HUDEP-2 (cell line): Measurements from ENCODE around the gene APBB1IP.
"Not testable (repeated sequence)": the region's sequence is repeated elsewhere in the genome, so short reads cannot be mapped to it uniquely, and the experiment has no call there.

Source experiments
- DNase-seq, 76 experiments: peaks; one replicate each; lab custom pipeline; 2025; ENCODE audit not compliant: unreplicated experiment in 76 of 76; lab: John Stamatoyannopoulos, UW

APBB1IP gene

GRCh38 chr10:26503911-26504310 lies 65.8 kb downstream of the APBB1IP start:
- DNase-seq = peak in 5 of 76 experiments; percentile 6 to 29 (median 9)

DNA sequence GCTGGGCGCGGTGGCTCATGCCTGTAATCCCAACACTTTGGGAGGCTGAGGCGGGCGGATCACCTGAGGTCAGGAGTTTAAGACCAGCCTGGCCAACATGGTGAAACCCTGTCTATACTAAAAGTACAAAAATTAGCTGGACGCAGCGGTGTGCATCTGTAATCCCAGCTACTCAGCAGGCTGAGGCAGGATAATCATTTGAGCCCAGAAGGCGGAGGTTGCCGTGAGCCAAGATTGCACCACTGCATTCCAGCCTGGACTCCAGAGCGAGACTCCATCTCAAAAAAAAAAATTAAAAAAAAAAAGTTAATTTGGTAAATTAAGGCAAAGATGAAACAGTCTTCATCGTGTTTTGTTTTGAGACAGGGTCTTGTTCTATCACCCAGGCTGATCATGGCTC lies 66.3 kb downstream of the APBB1IP start:
- not testable (repeated sequence) for DNase-seq

GRCh38 chr10:26505491-26505890 lies 67.3 kb downstream of the APBB1IP start:
- no peak for DNase-seq

DNA sequence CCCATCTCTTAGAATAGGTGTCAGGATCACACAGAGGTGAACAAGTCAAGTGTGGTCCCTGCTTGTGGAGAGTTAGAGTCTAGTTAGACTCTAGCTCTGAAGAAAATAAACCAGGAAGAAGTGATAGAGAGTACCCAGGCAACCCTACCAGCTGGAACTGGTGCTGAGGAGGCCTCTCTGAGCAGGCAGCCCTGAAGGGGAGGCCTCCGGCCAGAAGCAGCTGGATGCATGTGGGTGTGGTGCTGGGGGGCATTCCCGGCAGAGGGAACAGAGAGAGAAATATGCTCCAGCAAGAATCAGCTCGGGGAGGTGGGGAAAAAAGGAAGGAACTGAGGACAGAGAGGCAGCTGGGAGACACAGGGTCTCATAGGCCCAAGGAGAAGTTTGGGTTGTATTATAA lies 68.6 kb downstream of the APBB1IP start:
- DNase-seq = no peak

GRCh38 chr10:26507441-26507840 lies 69.3 kb downstream of the APBB1IP start:
- no peak for DNase-seq

GRCh38 chr10:26508016-26508415 lies 69.9 kb downstream of the APBB1IP start:
- DNase-seq = no peak

- DNase-seq = no peak
Measured at GRCh38 chr10:26509307-26509706, 71.2 kb downstream of the APBB1IP start.

DNA sequence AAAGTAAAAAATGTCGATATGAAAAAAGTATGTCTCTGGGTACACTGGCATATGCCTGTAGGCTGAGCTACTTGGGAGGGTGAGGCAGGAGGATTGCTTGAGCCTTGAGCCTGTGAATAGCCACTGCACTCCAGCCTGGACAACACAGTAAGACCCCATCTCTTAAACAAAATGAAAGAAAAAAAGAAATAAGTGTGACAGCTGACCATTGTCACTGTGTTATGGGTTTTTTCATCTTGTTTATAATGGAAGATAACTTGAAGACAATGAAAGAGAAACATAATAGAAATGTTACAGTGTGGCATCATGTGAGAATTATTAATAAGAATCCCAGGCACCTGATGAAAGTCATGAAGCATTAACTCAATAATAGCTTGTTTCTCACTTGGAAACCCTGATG lies 75.0 kb downstream of the APBB1IP start:
- no peak for DNase-seq

DNA sequence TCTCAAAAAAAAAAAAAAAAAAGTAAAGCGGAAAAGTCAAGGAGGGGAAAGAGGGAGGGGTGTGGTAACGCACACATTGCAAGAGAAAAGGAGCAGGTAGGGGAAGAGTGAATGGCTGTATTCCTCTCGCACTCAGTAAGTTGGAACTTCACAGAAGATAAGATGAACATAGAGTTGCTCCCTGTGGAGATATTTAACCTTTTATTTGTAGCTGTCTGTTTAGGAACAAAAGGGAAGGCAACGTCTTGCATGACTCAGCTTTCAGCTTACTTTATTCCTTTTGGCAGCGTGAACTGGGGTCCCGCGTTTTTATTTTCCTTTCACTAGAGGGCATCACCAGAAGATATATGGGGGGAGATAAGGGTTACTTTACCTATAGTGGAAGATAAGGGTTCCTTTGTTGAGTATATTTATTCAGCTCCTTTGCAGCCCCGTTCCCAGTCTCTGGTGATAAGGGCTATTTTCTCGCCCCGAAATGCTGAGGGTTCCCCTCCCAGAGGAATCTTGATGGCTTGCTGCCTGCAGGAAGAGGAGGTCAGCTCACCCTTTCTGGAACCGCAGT lies 78.5 kb downstream of the APBB1IP start:
- DNase-seq = no peak

- no peak for DNase-seq
Measured at GRCh38 chr10:26517141-26517867, 79.2 kb downstream of the APBB1IP start.

GRCh38 chr10:26519803-26520202 lies 81.7 kb downstream of the APBB1IP start:
- DNase-seq = no peak

- DNase-seq = no peak
Measured at GRCh38 chr10:26520575-26520974, 82.4 kb downstream of the APBB1IP start.

- peak in 1 of 76 experiments; percentile 10 for DNase-seq
Measured at GRCh38 chr10:26524161-26524896, 86.2 kb downstream of the APBB1IP start.

DNA sequence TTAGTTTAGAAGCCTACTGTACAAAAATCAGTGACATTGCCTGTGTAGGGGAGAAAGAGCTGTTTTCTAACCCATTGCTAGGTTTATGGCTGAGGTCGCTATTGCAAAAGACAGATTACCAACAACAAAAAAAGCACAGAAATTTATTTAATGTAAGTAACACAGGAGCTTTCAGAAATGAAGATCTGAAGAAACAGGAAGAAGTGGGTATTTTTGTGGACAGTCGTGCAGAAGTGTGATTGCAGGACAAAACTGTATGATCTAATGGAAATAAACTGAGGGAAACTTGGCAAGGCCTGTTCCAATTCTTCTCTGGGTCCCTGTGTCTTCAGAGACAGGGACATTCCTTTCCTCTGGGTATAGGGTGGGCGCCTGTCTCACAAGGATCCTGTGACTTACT lies 87.4 kb downstream of the APBB1IP start:
- DNase-seq = no peak

GRCh38 chr10:26527018-26527417 lies 88.9 kb downstream of the APBB1IP start:
- DNase-seq = no peak

GRCh38 chr10:26528048-26528447 lies 89.9 kb downstream of the APBB1IP start:
- DNase-seq = no peak

DNA sequence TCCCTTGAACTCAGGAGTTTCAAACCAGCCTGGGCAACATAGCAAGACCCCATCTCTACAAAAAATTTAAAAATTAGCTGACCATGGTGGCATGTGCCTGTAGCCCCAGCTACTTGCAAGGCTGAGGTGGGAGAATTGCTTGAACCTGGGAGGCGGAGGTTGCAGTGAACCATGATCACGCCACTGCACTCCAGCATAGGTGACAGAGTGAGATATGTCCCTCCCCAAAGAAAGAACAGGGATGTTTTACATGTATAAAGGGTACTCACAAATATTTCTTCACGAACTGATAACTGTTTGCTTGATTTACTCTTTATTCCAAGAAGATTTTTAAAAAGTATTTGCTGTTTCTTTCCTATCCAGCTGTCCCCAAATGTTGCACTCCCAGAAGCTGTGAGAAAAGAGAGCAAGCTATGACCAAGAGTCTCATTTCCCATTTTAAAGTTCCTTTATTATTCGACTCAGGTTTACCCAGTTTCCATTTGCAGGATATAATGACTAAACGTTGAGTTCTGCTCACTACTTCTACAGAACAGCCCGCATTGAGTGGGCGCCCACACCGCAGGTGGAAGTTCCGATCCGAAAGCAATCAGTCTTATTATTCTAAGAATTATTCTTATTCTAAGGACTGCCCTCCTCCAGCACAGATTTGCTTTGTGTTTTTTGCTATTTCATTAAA lies 90.7 kb downstream of the APBB1IP start:
- no peak for DNase-seq

- peak in 3 of 76 experiments; percentile 5 to 10 (median 7) for DNase-seq
Measured at GRCh38 chr10:26534384-26534783, 96.2 kb downstream of the APBB1IP start.

DNA sequence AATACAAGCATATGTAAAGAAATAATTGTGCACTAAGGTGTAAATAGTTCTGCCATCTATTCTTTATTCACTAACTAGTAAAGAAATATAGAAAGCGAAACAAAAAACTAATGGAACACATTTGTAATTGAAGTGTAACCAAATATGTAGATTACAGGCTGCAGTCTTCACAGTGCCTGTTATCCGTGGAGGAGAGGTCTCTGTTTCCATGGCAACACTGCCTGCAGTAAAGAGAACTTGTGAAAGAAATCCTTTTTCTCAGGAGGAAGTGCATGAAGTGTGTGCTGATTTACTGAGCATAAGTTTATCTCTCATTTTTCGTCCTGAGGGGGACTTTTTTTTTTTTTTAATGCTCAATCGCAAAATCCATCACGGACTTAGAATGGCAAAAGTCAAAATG lies 102.5 kb downstream of the APBB1IP start:
- DNase-seq = no peak

- DNase-seq = no peak
Measured at GRCh38 chr10:26543567-26544306, 105.6 kb downstream of the APBB1IP start.

GRCh38 chr10:26544932-26545331 lies 106.8 kb downstream of the APBB1IP start:
- DNase-seq = no peak
